Heart right ventricle (tissue), 16 donors: Measurements from ENCODE around the gene LMNTD1. TPM values are rescaled to one million over a fixed set of nuclear protein-coding genes. Genes with fewer than 3 reads are reported as not detected.

Experiments
- ATAC-seq, 8 donors: fragments of 200-7000 bp; cut with Tn5 transposase; one replicate each; pipeline ENCODE4 v1.9.1; 2020; ENCODE audit warnings: mild to moderate bottlenecking in 8 of 8, moderate library complexity in 8 of 8, moderate number of reproducible peaks in 1 of 8
- DNase-seq, 2 donors: peaks; one replicate each; pipeline ENCODE4 v3.0.0-alpha.2; 2020
- H3K27ac ChIP-seq, 10 donors: fragments of 200-600 bp; sonication (generic) in 2 of 10; one replicate each; pipeline versions ENCODE4 v1.5.0 to v1.8.0; 2020 to 2022; ENCODE audit warnings: mild to moderate bottlenecking in 3 of 10
- H3K27me3 ChIP-seq, 7 donors: fragments of 200-600 bp; one replicate each; pipeline ENCODE4 v1.8.0; 2021 to 2022; ENCODE audit warnings: mild to moderate bottlenecking in 2 of 7
- H3K36me3 ChIP-seq, 9 donors: fragments of 200-600 bp; sonication (generic) in 1 of 9; one replicate each; pipeline versions ENCODE4 v1.5.0 to v1.8.0; 2020 to 2022; ENCODE audit warnings: mild to moderate bottlenecking in 2 of 9
- H3K4me1 ChIP-seq, 9 donors: fragments of 200-600 bp; sonication (generic) in 1 of 9; one replicate each; pipeline versions ENCODE4 v1.5.0 to v1.8.0; 2020 to 2022; ENCODE audit warnings: mild to moderate bottlenecking in 4 of 9
- H3K4me3 ChIP-seq, 10 donors: fragments of 200-600 bp; sonication (generic) in 2 of 10; one replicate each; pipeline versions ENCODE4 v1.5.0 to v1.8.0; 2020 to 2022; ENCODE audit warnings: mild to moderate bottlenecking in 7 of 10, moderate library complexity in 2 of 10
- H3K9me3 ChIP-seq, 11 donors: fragments of 200-600 bp in 10 of 11; sonication (generic) in 2 of 11; one replicate each; pipeline versions ENCODE4 v1.5.0 to v1.8.0; 2013 to 2022; ENCODE audit warnings: mild to moderate bottlenecking in 2 of 11, control low read depth in 1 of 11, moderate library complexity in 1 of 11
- CTCF ChIP-seq, 9 donors: fragments of 200-600 bp; sonication (generic) in 2 of 9; IDR thresholded peaks; one replicate each; pipeline versions ENCODE4 v1.5.0 to v1.8.0; 2021 to 2022; ENCODE audit warnings: antibody characterized with exemption in 9 of 9, mild to moderate bottlenecking in 5 of 9, moderate library complexity in 1 of 9
- WGBS, 2 donors: extraction: QIAGEN DNeasy Blood & Tissue Kit; methylation state at CpG; one replicate each; pipeline ENCODE4 v1.1.7; 2013; ENCODE audit warnings: inconsistent platforms in 1 of 2; 5-methylcytosine and 5-hydroxymethylcytosine counted together
- intact Hi-C, 10 donors: fragments of 100-400 bp; cut with DNase I; formaldehyde crosslinking; loops; one replicate each; pipeline versions ENCODE4 v1.11.1 to v1.14.2; 2022
- polyA plus RNA-seq, 2 donors: library from polyadenylated mRNA; stranded (reverse); fragments of 200-250 nt; gene quantifications; one replicate each; pipeline ENCODE4 v1.2.3, GENCODE V29; 2013
- total RNA-seq, 10 donors: library from RNA; stranded (reverse); fragmentation: NEBNext Ultra II Directional in 3 of 10; extraction: Animal tissue kit (Norgen Biotek cat#: 25700) in 3 of 10; gene quantifications; one replicate each; pipeline versions ENCODE4 v1.2.1 to v1.2.4, GENCODE V29; 2021 to 2023
- donor health status: Arrhythmogenic right ventricular cardiomyopathy.
- donor health status: ischemic (EF 13 %, LVEDD 7.1; RV severe dilation, severe dysfunction).
- donor health status: healthy with polysubstance abuse.
- donor health status: DM: no; HTN: yes; CAD: no.
- donor health status: DM: no; HTN: no; CAD: no.
- donor health status: ischemic (EF 25% LVEDD 6.9; RV normal size, moderate dysfunction).
- donor health status: ischemic (EF 25% LVEDD 5.7; RV mildly dilated, moderate dysfunction).
- donor health status: healthy.
- donor health status: DM: yes; HTN: yes; CAD: no.
- donor health status: Ischemic cardiomyopathy.
- donor health status: ischemic (EF 35%, LVEDD 5.7; RV mildly dilated, moderate dysfunction).
- donor health status: nonischemic (EF 11% LVEDD 7.7; RV severe dilation, severe dysfunction).
- donor health status: DM: yes; HTN: yes; CAD: no.
- donor health status: PGD.
- donor health status: ischemic (EF 29% LVEDD 5.4; RV normal size, mild dysfunction).
- donor health status: nonischemic (EF 23%, LVEDD 6.1; RV moderate dilation, normal function).

LMNTD1 gene
- total and polyA plus RNA-seq, 12 donors, result not detected

- intact Hi-C loops, result no loop called here
- Histone ChIP-seq H3K9me3 (no peaks in the 10 kb centered on the region), H3K4me3 (no peak overlapping the region), H3K36me3 (no peaks in the 10 kb centered on the region), H3K27me3 (no peaks in the 10 kb centered on the region), H3K27ac (no peak overlapping the region), H3K4me1 (no peaks in the 10 kb centered on the region)
- DNase-seq (no peak), ATAC-seq (no peak)
- no peak for TF ChIP-seq CTCF (IDR thresholded peaks at IDR 0.05)
- WGBS, 2 donors, result 81 to 85% methylated on average over 5 of the region's 5 CpGs
Measured at GRCh38 chr12:25518512-25518911, 34.6 kb downstream of the LMNTD1 start.

GRCh38 chr12:25504744-25505143 lies 48.3 kb downstream of the LMNTD1 start:
- ATAC-seq, result no peak
- no peak for TF ChIP-seq CTCF (IDR thresholded peaks at IDR 0.05)
- Histone ChIP-seq H3K27me3 (peaks cover 0 to 4% (median 0%) of the 10 kb centered on the region in 7 donors), H3K36me3 (no peaks in the 10 kb centered on the region), H3K4me3 (no peak overlapping the region), H3K27ac (no peak overlapping the region), H3K4me1 (no peaks in the 10 kb centered on the region), H3K9me3 (no peaks in the 10 kb centered on the region)
- 93 to 95% methylated on average over 1 of the region's 1 CpG for WGBS, 2 donors
- intact Hi-C loops, result no loop called here
- no peak for DNase-seq

- Histone ChIP-seq H3K36me3 (no peaks in the 10 kb centered on the region), H3K27ac (no peak overlapping the region), H3K4me1 (no peaks in the 10 kb centered on the region), H3K4me3 (no peak overlapping the region), H3K27me3 (peaks cover 0 to 4% (median 0%) of the 10 kb centered on the region in 7 donors), H3K9me3 (peaks cover 0 to 6% (median 0%) of the 10 kb centered on the region in 11 donors)
- TF ChIP-seq CTCF (IDR thresholded peaks at IDR 0.05), result no peak
- DNase-seq, result no peak
- no peak for ATAC-seq
- intact Hi-C loops, result no loop called here
Measured at GRCh38 chr12:25503666-25504065, 49.4 kb downstream of the LMNTD1 start.

- Histone ChIP-seq H3K27me3 (peaks cover 0 to 4% (median 0%) of the 10 kb centered on the region in 7 donors), H3K4me1 (no peaks in the 10 kb centered on the region), H3K9me3 (peaks cover 0 to 15% (median 0%) of the 10 kb centered on the region in 11 donors), H3K36me3 (no peaks in the 10 kb centered on the region), H3K27ac (no peak overlapping the region), H3K4me3 (no peak overlapping the region)
- intact Hi-C loops, result no loop called here
- WGBS, 2 donors, result 86 to 94% methylated on average over 1 of the region's 1 CpG
- no peak for TF ChIP-seq CTCF (IDR thresholded peaks at IDR 0.05)
- no peak for DNase-seq
- ATAC-seq, result no peak
Measured at GRCh38 chr12:25502596-25502995, 50.5 kb downstream of the LMNTD1 start.
